ENCODE measurements around the gene KIAA1755.
"Not testable (repeated sequence)": the region's sequence is repeated elsewhere in the genome, so short reads cannot be mapped to it uniquely, and the experiment has no call there.

The KIAA1755 gene

GRCh38 chr20:38256966-38257365 is 3.6 kb downstream of the KIAA1755 start:
- Mint-ChIP-seq H3K36me3 (no peaks in the 10 kb centered on the region), H3K4me1 (ENCODE audit: low read depth) (peaks cover 5% of the 10 kb centered on the region), H3K27me3 (peaks cover 25% of the 10 kb centered on the region), H3K9me3 (ENCODE audit: low read depth) (no peaks in the 10 kb centered on the region), H3K27ac (no peak overlapping the region), H3K4me3 (no peak overlapping the region)

- Mint-ChIP-seq H3K9me3 (ENCODE audit: low read depth) (no peaks in the 10 kb centered on the region), H3K27ac (no peak overlapping the region), H3K4me1 (ENCODE audit: low read depth) (peaks cover 3% of the 10 kb centered on the region), H3K4me3 (no peak overlapping the region), H3K36me3 (no peaks in the 10 kb centered on the region), H3K27me3 (peaks cover 22% of the 10 kb centered on the region)
Observed at GRCh38 chr20:38256021-38256420, 4.5 kb downstream of the KIAA1755 start.

- Mint-ChIP-seq H3K27me3 (peaks cover 20% of the 10 kb centered on the region), H3K9me3 (ENCODE audit: low read depth) (no peaks in the 10 kb centered on the region), H3K4me1 (ENCODE audit: low read depth) (peaks cover 2% of the 10 kb centered on the region), H3K27ac (no peak overlapping the region), H3K4me3 (no peak overlapping the region), H3K36me3 (no peaks in the 10 kb centered on the region)
Observed at GRCh38 chr20:38255393-38255792, 5.1 kb downstream of the KIAA1755 start.

GRCh38 chr20:38254621-38255020 is 5.9 kb downstream of the KIAA1755 start:
- peaks cover 14% of the 10 kb centered on the region for H3K27me3 Mint-ChIP-seq
- not testable (repeated sequence) for H3K4me3 Mint-ChIP-seq; H3K9me3 Mint-ChIP-seq (ENCODE audit: low read depth); H3K36me3 Mint-ChIP-seq; H3K4me1 Mint-ChIP-seq (ENCODE audit: low read depth); H3K27ac Mint-ChIP-seq

GRCh38 chr20:38253571-38253970 is 7.0 kb downstream of the KIAA1755 start:
- no peaks in the 10 kb centered on the region for H3K36me3 Mint-ChIP-seq
- H3K9me3 Mint-ChIP-seq (ENCODE audit: low read depth) = no peaks in the 10 kb centered on the region
- H3K4me3 Mint-ChIP-seq = no peak overlapping the region
- peaks cover 6% of the 10 kb centered on the region for H3K27me3 Mint-ChIP-seq
- no peaks in the 10 kb centered on the region for H3K4me1 Mint-ChIP-seq (ENCODE audit: low read depth)
- H3K27ac Mint-ChIP-seq = no peak overlapping the region

- H3K27ac Mint-ChIP-seq = no peak overlapping the region
- no peaks in the 10 kb centered on the region for H3K9me3 Mint-ChIP-seq (ENCODE audit: low read depth)
- H3K4me3 Mint-ChIP-seq = no peak overlapping the region
- no peaks in the 10 kb centered on the region for H3K4me1 Mint-ChIP-seq (ENCODE audit: low read depth)
- peaks cover 2% of the 10 kb centered on the region for H3K27me3 Mint-ChIP-seq
- no peaks in the 10 kb centered on the region for H3K36me3 Mint-ChIP-seq
Observed at GRCh38 chr20:38252292-38253288, 7.9 kb downstream of the KIAA1755 start.

- not testable (repeated sequence) for H3K27ac Mint-ChIP-seq; H3K9me3 Mint-ChIP-seq (ENCODE audit: low read depth); H3K4me3 Mint-ChIP-seq; H3K4me1 Mint-ChIP-seq (ENCODE audit: low read depth); H3K27me3 Mint-ChIP-seq; H3K36me3 Mint-ChIP-seq
Observed at GRCh38 chr20:38251441-38251840, 9.1 kb downstream of the KIAA1755 start.

- no peaks in the 10 kb centered on the region for H3K36me3 Mint-ChIP-seq
- H3K27ac Mint-ChIP-seq = no peak overlapping the region
- H3K4me1 Mint-ChIP-seq (ENCODE audit: low read depth) = no peaks in the 10 kb centered on the region
- H3K9me3 Mint-ChIP-seq (ENCODE audit: low read depth) = no peaks in the 10 kb centered on the region
- H3K27me3 Mint-ChIP-seq = peaks cover 4% of the 10 kb centered on the region
- H3K4me3 Mint-ChIP-seq = no peak overlapping the region
Observed at GRCh38 chr20:38250609-38251008, 9.9 kb downstream of the KIAA1755 start.

- Mint-ChIP-seq H3K36me3 (no peaks in the 10 kb centered on the region), H3K4me3 (no peak overlapping the region), H3K9me3 (ENCODE audit: low read depth) (no peaks in the 10 kb centered on the region), H3K27ac (no peak overlapping the region), H3K27me3 (peaks cover 4% of the 10 kb centered on the region), H3K4me1 (ENCODE audit: low read depth) (no peaks in the 10 kb centered on the region)
Observed at GRCh38 chr20:38249536-38250310, 10.8 kb downstream of the KIAA1755 start.

GRCh38 chr20:38248133-38248532 is 12.4 kb downstream of the KIAA1755 start:
- no peak overlapping the region for H3K4me3 Mint-ChIP-seq
- H3K9me3 Mint-ChIP-seq (ENCODE audit: low read depth) = peaks cover 3% of the 10 kb centered on the region
- no peaks in the 10 kb centered on the region for H3K36me3 Mint-ChIP-seq
- H3K27ac Mint-ChIP-seq = no peak overlapping the region
- H3K4me1 Mint-ChIP-seq (ENCODE audit: low read depth) = no peaks in the 10 kb centered on the region
- H3K27me3 Mint-ChIP-seq = peaks cover 1% of the 10 kb centered on the region

GRCh38 chr20:38247725-38248124 is 12.8 kb downstream of the KIAA1755 start:
- H3K27me3 Mint-ChIP-seq; H3K4me3 Mint-ChIP-seq; H3K27ac Mint-ChIP-seq; H3K4me1 Mint-ChIP-seq (ENCODE audit: low read depth); H3K36me3 Mint-ChIP-seq; H3K9me3 Mint-ChIP-seq (ENCODE audit: low read depth): not testable (repeated sequence)

GRCh38 chr20:38247166-38247509 is 13.4 kb downstream of the KIAA1755 start:
- Mint-ChIP-seq H3K4me3 (no peak overlapping the region), H3K27me3 (peaks cover 1% of the 10 kb centered on the region), H3K27ac (no peak overlapping the region), H3K36me3 (no peaks in the 10 kb centered on the region), H3K4me1 (ENCODE audit: low read depth) (no peaks in the 10 kb centered on the region), H3K9me3 (ENCODE audit: low read depth) (peaks cover 11% of the 10 kb centered on the region)

GRCh38 chr20:38246357-38247165 is 14.0 kb downstream of the KIAA1755 start:
- no peaks in the 10 kb centered on the region for H3K36me3 Mint-ChIP-seq
- H3K27me3 Mint-ChIP-seq = peaks cover 1% of the 10 kb centered on the region
- no peak overlapping the region for H3K27ac Mint-ChIP-seq
- H3K4me1 Mint-ChIP-seq (ENCODE audit: low read depth) = no peaks in the 10 kb centered on the region
- no peak overlapping the region for H3K4me3 Mint-ChIP-seq
- H3K9me3 Mint-ChIP-seq (ENCODE audit: low read depth) = peaks cover 12% of the 10 kb centered on the region

- peaks cover 12% of the 10 kb centered on the region for H3K9me3 Mint-ChIP-seq (ENCODE audit: low read depth)
- no peaks in the 10 kb centered on the region for H3K36me3 Mint-ChIP-seq
- no peak overlapping the region for H3K4me3 Mint-ChIP-seq
- H3K27me3 Mint-ChIP-seq = peaks cover 1% of the 10 kb centered on the region
- no peak overlapping the region for H3K27ac Mint-ChIP-seq
- no peaks in the 10 kb centered on the region for H3K4me1 Mint-ChIP-seq (ENCODE audit: low read depth)
Observed at GRCh38 chr20:38245753-38246152, 14.8 kb downstream of the KIAA1755 start.

- Mint-ChIP-seq H3K36me3 (no peaks in the 10 kb centered on the region), H3K27me3 (peaks cover 3% of the 10 kb centered on the region), H3K4me1 (ENCODE audit: low read depth) (no peaks in the 10 kb centered on the region), H3K4me3 (no peak overlapping the region), H3K27ac (no peak overlapping the region), H3K9me3 (ENCODE audit: low read depth) (peaks cover 12% of the 10 kb centered on the region)
Observed at GRCh38 chr20:38243709-38244020, 16.9 kb downstream of the KIAA1755 start.
